ENCODE data around the gene TBX2. TPM values are rescaled to one million over a fixed set of nuclear protein-coding genes. Genes with fewer than 3 reads are reported as not detected.
A peak's percentile ranks its signal among the peaks of the same experiment; 100 is the strongest.

The TBX2 gene
- total RNA-seq, 1 experiment from 2014 or later, result not detected

GRCh38 chr17:61414936-61415251 lies 15.3 kb downstream of the TBX2 start:
- H2BK5ac ChIP-seq (ENCODE audit: insufficient read length, low read length), result no peak overlapping the region
- no peaks in the 10 kb centered on the region; a peak in 1 of 7 replicates for H3K36me3 Mint-ChIP-seq (ENCODE audit: insufficient read depth in 1 of 3, low read depth in 3 of 3)
- peaks cover 16 to 20% of the 10 kb centered on the region in 2 experiments for H3K4me1 Mint-ChIP-seq
- H3K4me3 Mint-ChIP-seq, result no peak overlapping the region
- H2BK12ac ChIP-seq (ENCODE audit: insufficient read length, low read depth, low read length), result no peak overlapping the region
- H3K9me3 ChIP-seq (ENCODE audit: control insufficient read depth, low read depth, low read length), result no peaks in the 10 kb centered on the region
- H4K91ac ChIP-seq (ENCODE audit: insufficient read length, low read depth, low read length), result no peak overlapping the region
- no peak overlapping the region for H3K4ac ChIP-seq (ENCODE audit: low read depth, low read length)
- H2AK5ac ChIP-seq (ENCODE audit: insufficient read length, low read length), result no peak overlapping the region
- no peak overlapping the region for H3K14ac ChIP-seq (ENCODE audit: insufficient read depth, low read length)
- H2BK20ac ChIP-seq (ENCODE audit: low read depth, low read length, poor library complexity, severe bottlenecking), result no peak overlapping the region
- peaks cover 16% of the 10 kb centered on the region for H3K23me2 ChIP-seq (ENCODE audit: insufficient read length, low read depth, low read length, poor library complexity, severe bottlenecking)
- H3K9ac ChIP-seq (ENCODE audit: extremely low read depth, insufficient read length, low read length), result no peak overlapping the region
- no peak overlapping the region for H3K4me2 ChIP-seq (ENCODE audit: insufficient read depth, insufficient read length, low read length)
- WGBS (ENCODE audit: extremely low coverage, insufficient read length, low lambda C conversion rate), result no CpG with 5 or more reads among the region's 5 CpGs
- peaks cover 81% of the 10 kb centered on the region for H3K27me3 Mint-ChIP-seq (ENCODE audit: low read depth)
- peaks cover 27% of the 10 kb centered on the region for H3K27me3 ChIP-seq (ENCODE audit: insufficient read depth, low read length)
- no peak overlapping the region for H3K27ac ChIP-seq (ENCODE audit: insufficient read length, low read depth, low read length)
- no peak overlapping the region for H4K5ac ChIP-seq (ENCODE audit: insufficient read length, low read depth, low read length)
- no peak overlapping the region for H3K56ac ChIP-seq (ENCODE audit: insufficient read length, low read depth, low read length)
- peaks cover 2% of the 10 kb centered on the region; the same call in 1 of the 2 replicates for H3K4me1 ChIP-seq (ENCODE audit: insufficient read depth, low read length)
- H2BK120ac ChIP-seq (ENCODE audit: low read depth, low read length, poor library complexity, severe bottlenecking), result no peak overlapping the region
- H4K20me1 ChIP-seq (ENCODE audit: control insufficient read depth, insufficient read depth, insufficient read length), result no peaks in the 10 kb centered on the region
- H3K23ac ChIP-seq (ENCODE audit: insufficient read length, low read depth, low read length), result no peak overlapping the region
- no peak overlapping the region for H3K18ac ChIP-seq (ENCODE audit: insufficient read length, low read depth, low read length)
- H3T11ph ChIP-seq (ENCODE audit: low read length), result no peak overlapping the region
- H2AFZ ChIP-seq (ENCODE audit: low read length), result no peak overlapping the region
- TF ChIP-seq CTCF (conservative IDR thresholded peaks at IDR 0.05), result no peak
- no peaks in the 10 kb centered on the region for H3K79me1 ChIP-seq (ENCODE audit: insufficient read depth, low read depth, low read length, poor library complexity, severe bottlenecking)
- H3K79me2 ChIP-seq (ENCODE audit: insufficient read depth, low read length), result no peaks in the 10 kb centered on the region
- no peaks in the 10 kb centered on the region for H3K9me3 Mint-ChIP-seq
- no peak overlapping the region for H2BK15ac ChIP-seq (ENCODE audit: low read depth, low read length)
- no peak overlapping the region for H3K27ac Mint-ChIP-seq
- DNase-seq, result peak; percentile 20
- H4K8ac ChIP-seq (replicated peaks; ENCODE audit: insufficient read length, low read depth, low read length), result no peak overlapping the region

Data from H9 (cell line).